NAMALWA (cell line): ENCODE results near the gene CDH23.

Experiments used
- DNase-seq: peaks from one replicate; pipeline ENCODE4 v3.0.0-alpha.2; 2015; ENCODE audit warnings: low spot score

The CDH23 gene

DNA sequence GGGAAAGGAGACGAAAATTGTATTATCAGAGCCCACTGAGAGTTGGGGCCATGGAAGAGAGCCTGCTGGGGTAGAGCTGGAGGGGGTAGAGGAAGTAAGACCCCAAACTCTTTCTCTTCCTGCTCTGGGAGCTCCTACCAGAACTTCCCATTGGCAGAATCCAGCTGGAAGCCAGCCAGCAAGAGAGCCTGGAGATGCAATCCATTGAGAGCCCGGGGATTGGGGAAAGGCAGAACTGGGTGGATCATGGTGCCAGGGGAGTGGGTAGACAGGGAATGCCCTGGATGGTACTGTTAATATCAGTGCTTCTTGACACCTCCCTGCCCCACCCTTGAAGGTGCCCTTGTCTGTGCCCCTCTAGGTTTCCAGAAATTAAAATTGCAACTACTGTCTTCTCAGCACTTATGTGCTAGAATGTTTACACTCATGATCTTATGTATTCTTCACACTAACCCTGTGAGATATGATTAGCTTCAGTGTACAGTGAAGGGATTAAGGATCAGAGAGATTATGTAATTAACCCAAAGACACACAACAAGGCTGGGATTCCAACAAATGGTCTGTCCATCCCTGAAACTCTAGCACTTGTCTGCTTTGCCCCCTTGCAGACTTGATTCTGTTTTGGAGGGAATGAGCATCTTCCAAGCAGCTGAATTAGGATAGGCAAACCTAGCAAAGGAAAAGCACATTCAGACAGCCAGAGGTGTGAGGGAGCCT is 168.7 kb downstream of the CDH23 start:
- DNase-seq = no peak

DNA sequence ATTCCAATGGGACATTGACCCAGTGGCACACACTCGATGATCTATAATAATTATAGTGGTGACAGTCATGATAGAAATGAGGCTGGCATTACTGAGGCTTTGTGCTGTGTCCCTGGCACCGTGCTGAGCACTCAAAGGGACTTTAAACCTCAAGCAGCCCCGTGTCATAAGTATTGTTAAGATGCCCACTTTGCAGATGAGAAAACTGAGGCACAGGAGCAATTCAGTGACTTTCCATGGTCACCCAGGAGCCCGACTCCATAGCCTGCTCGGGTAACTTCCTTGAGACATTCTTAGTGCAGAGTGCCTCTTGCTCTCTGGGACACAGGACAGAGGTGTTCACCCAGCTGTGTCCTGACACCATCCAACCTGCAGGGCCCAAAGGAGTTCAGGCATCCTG is 170.3 kb downstream of the CDH23 start:
- no peak for DNase-seq

GRCh38 chr10:71568896-71569492 is 172.3 kb downstream of the CDH23 start:
- no peak for DNase-seq

DNA sequence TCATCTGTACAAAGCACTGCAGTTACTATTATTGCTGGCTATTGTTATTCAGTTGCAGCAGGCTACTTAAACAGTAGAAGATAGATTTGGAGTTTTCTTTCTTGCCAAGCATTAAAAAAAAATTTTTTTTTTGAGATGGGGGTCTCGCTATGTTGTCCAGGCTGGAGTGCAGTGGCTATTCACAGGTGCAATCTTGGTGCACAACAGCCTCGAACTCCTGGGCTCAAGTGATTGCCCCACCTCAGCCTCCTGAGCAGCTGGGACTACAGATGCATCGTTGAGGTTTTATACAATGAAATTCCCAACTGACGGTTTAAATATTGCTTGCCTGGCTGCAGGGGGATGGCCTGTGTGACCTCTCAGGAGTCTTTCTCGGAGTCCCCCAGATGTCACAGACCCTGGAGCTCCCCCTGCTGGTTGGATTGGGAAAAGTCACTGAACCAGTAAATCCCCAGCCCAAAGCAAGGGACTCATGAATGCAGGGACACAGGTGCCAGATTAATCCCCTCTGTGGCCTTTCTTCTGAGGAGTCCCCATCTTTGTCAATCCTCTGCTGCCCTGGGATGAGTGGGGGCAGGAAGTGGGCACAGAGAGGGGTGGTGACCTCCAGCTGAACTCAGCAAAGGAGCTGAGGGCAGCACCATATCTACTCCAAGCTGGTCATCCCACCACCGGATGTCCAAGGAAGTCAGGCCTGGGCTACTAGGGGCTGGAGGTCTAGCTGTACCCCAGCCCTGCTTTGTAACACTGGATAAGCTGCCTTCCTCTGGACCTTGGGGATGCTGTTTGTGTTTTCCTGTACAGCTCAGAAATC is 173.3 kb downstream of the CDH23 start:
- peak; percentile 69 for DNase-seq

GRCh38 chr10:71571460-71572175 is 174.9 kb downstream of the CDH23 start:
- no peak for DNase-seq

DNA sequence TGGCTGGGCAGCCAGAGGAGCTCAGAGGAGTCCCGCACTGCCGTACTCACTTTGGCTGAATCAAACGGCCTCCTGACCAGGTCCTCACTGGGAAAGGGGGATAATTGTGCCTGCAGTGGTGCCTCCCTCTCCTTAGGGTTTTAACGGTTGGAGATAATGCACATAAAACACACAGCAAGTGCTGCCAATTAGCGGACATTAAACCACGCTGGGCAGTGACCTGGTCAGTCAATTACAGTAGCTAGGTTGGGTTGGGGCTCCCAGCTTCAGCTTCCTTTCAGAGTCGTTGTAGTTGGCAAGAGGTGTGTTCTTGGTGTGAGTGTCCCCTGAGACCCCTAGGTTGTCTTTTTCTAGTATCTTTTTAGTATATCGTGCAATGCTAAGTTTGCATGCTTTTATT is 176.2 kb downstream of the CDH23 start:
- DNase-seq = no peak

- no peak for DNase-seq
Observed at GRCh38 chr10:71573562-71574518, 177.1 kb downstream of the CDH23 start.

- no peak for DNase-seq
Observed at GRCh38 chr10:71575451-71575850, 178.7 kb downstream of the CDH23 start.

- DNase-seq = no peak
Observed at GRCh38 chr10:71575934-71576801, 179.4 kb downstream of the CDH23 start.

DNA sequence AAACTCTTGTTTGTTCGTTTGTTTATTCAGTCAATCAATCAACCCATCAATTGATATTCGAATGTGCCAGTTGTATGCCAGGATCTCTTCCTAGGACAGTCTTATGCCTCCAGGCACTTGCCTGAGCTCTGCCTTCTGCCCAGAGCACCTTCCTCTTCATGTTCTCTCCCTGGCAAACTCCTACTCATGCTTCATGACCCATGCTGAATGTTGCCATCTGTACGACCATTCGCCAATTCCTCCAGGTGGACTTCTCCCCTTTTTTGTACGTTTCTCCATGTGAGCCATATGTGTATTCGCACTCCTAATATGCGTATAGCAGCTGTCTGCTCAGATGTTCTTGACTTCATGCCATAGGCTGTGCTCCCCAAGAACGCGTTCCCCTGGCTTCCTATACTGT is 180.1 kb downstream of the CDH23 start:
- DNase-seq = no peak

- DNase-seq = no peak
Observed at GRCh38 chr10:71577345-71577744, 180.6 kb downstream of the CDH23 start.

DNA sequence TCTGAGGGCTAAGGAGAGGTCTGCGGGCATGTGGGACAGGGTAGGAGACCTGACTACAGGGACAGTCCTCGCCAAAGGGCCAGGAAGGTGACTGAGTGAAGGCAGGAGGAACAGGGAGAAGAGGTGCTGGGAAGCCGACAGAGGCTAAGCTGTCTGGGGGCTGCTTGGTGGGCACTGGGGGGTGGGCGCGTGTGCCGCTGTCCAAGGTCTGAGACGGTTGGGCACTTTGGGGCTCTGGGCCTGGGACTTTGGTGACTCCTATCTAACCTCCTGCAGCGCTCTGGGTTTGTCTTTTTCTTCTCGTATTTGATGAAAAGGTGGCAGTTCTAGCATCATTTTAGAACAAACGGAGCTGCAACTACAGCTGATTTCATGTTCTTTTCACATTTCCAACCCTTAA is 181.3 kb downstream of the CDH23 start:
- no peak for DNase-seq

DNA sequence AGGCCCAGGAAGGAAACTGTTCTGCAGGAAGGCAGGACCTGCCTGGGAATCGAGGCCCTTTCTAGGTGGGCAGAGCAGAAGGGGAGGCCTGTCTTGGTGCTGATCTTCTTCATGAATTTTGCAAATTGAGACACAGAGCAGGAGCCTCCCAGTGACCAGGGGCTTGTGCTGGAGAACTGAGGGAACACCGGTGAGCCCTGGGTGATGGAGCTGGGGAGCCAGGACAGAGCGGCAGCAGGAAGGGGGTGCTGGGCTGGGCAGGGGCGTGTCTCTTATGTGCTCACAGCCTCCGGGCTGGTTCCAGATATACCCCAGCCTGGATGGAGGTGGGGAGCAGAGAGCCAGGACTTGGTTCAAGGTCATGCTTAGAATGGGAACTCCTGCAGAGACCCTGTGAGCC is 182.9 kb downstream of the CDH23 start:
- no peak for DNase-seq

GRCh38 chr10:71580415-71580814 is 183.7 kb downstream of the CDH23 start:
- DNase-seq = no peak

GRCh38 chr10:71580926-71581325 is 184.2 kb downstream of the CDH23 start:
- no peak for DNase-seq

DNA sequence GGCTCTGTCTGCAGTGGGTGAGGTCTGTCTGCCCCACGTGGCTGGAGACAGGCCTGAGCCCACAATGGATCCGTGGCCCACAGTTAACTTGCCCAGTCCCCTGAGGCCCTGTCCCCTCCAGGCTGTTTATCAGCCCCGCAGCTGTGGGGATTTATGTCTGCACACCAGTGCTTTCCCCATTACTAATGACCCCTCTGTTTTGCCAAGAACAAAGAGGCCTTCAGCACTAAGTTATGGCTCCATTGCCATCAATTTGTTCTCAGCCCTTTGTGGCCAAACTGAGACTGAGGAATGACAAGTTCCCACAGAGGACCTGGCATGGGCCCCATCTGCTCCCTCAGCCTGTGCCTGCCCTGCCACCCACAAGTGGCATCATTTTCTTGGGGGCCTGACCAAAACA is 184.7 kb downstream of the CDH23 start:
- no peak for DNase-seq

DNA sequence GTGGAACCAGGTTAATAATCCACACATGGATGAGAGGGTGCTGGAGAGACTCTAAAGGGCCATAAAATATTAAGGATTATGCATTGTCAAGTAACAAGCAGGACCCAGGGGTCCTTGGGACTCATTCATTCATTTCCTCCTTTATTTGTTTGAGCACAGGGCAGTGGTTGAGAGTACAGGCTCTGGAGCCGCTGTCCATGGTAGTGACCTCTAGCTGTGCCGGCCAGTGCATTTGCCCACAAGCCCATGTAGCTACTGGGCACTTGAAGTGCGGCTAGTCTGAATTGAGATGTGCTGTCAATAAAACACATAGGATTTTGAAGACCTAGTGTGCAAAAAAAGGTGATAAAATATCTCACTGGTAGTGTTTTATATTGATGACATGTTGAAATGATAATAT is 185.3 kb downstream of the CDH23 start:
- no peak for DNase-seq

DNA sequence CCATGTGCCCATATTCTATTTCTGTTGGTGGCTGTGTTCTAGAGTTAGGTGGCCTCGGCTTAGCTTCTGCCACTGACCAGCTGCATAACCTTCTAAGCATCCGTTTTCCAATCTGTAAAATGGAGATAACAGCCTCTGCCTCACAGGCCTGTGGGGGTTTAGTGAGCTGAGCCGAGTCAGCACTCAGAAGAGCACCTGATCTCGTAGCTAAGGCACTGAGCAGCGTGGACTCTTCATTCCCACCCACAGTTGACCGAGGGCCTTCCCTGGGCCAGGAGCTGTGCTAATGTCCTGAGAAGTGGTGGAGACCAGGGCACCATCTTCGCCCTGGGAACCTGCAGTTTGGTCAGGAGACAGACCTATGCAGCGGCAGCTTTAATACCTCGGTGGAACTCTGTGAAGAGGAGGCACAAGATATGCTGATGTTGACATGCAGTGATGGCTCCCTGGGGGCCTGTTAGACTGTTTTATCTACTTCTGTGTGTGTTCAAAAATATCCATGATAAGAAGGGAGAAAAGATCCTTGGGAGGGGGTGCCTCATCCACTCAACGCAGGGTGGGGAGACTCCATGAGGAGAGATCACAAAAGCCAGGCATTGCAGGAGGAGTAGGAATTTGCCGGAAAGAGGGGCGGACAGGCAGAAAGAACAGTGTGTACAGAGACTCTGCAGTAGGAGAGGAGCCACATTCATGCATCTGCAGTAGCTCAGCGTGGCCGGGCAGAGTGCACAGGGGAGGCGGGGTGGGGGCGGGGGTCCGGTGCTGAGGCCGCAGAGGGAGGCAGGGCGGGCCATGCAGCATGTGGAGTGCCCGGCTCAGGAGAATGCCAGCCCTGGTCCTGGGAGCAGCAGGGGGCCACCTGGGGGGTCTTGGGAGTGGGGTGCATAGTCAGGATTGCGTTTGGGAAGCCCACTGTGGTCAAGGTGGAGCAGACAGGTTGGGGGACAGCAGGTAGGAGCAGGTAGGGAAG is 186.1 kb downstream of the CDH23 start:
- no peak for DNase-seq

DNA sequence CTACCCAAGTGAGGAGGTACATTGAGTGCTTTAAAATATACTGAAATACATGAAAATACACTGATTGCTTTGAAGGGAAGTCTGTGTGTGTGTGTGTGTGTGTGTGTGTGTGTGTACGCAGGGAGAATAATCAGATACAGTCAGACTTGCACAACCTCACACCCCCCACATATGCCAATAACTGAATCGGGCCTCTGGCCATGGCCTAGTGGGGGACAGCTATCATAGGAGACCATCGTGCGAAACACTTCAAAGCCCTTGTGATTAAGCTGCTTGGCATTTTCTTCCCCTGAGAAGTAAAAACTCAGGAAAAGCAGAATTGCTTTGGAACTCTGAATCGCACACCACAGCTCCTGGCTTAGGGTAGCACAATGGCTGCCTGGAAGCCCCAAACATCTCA is 187.7 kb downstream of the CDH23 start:
- DNase-seq = no peak
